ENCODE data around the gene MAPK6.

DNA sequence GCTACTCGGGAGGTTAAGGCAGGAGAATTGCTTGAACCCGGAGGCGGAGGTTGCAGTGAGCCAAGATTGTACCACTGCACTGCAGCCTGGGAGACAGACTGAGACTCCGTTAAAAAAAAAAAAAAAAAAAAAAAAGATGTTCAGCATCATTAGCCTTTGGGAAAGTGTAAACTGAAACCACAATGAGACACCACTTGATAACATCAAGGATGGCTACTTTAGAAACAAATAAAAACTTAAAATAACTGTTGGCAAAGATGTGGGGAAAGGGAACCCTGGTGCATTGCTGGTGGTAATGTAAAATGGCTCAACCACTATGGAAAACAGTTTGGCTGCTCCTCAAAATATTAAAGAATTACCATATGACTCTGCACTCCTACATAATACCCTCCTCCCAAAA is 49.3 kb upstream of the MAPK6 start:
- TF ChIP-seq, protein P1, sequence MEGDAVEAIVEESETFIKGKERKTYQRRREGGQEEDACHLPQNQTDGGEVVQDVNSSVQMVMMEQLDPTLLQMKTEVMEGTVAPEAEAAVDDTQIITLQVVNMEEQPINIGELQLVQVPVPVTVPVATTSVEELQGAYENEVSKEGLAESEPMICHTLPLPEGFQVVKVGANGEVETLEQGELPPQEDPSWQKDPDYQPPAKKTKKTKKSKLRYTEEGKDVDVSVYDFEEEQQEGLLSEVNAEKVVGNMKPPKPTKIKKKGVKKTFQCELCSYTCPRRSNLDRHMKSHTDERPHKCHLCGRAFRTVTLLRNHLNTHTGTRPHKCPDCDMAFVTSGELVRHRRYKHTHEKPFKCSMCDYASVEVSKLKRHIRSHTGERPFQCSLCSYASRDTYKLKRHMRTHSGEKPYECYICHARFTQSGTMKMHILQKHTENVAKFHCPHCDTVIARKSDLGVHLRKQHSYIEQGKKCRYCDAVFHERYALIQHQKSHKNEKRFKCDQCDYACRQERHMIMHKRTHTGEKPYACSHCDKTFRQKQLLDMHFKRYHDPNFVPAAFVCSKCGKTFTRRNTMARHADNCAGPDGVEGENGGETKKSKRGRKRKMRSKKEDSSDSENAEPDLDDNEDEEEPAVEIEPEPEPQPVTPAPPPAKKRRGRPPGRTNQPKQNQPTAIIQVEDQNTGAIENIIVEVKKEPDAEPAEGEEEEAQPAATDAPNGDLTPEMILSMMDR (IDR thresholded peaks at IDR 0.05), result no peak
- TF ChIP-seq POLR2A (IDR thresholded peaks at IDR 0.05), result no peak
